Naive B cell (primary cell): ENCODE measurements around the gene PDGFC. TPM values are rescaled to one million over a fixed set of nuclear protein-coding genes. Genes with fewer than 3 reads are reported as not detected.
"Not testable (repeated sequence)": the region's sequence is repeated elsewhere in the genome, so short reads cannot be mapped to it uniquely, and the experiment has no call there.

ENCODE experiments used
- ATAC-seq, 2 donors: fragments of 150-1000 bp; cut with Tn5 transposase; 2 replicates each; pipeline ENCODE4 v1.10.0; 2021; ENCODE audit warnings: low read depth in 2 of 2, mild to moderate bottlenecking in 2 of 2, moderate library complexity in 2 of 2
- DNase-seq: peaks from one replicate; pipeline ENCODE4 v3.0.0; 2022
- H3K27ac Mint-ChIP-seq, 6 donors: one replicate each; pipeline ENCODE4 v1.8.0; 2020 to 2022; ENCODE audit warnings: mild to moderate bottlenecking in 6 of 6, mixed read lengths in 6 of 6, moderate library complexity in 5 of 6, inconsistent platforms in 2 of 6
- H3K27me3 Mint-ChIP-seq, 3 donors: one replicate each; pipeline ENCODE4 v1.8.0; 2021 to 2022; ENCODE audit warnings: mixed read lengths in 3 of 3, mild to moderate bottlenecking in 1 of 3
- H3K36me3 Mint-ChIP-seq, 2 donors: one replicate each; pipeline ENCODE4 v1.8.0; 2020 to 2022; ENCODE audit warnings: mixed read lengths in 2 of 2, inconsistent platforms in 1 of 2, mild to moderate bottlenecking in 1 of 2
- H3K4me1 Mint-ChIP-seq, 3 donors: one replicate each; pipeline ENCODE4 v1.8.0; 2020 to 2022; ENCODE audit warnings: mixed read lengths in 3 of 3, inconsistent platforms in 1 of 3, mild to moderate bottlenecking in 1 of 3, moderate library complexity in 1 of 3
- H3K4me3 Mint-ChIP-seq, 8 donors: one replicate each; pipeline ENCODE4 v1.8.0; 2020 to 2022; ENCODE audit warnings: mild to moderate bottlenecking in 8 of 8, mixed read lengths in 8 of 8, moderate library complexity in 8 of 8, inconsistent platforms in 2 of 8
- H3K9me3 Mint-ChIP-seq, 7 donors: one replicate each; pipeline ENCODE4 v1.8.0; 2020 to 2022; ENCODE audit warnings: mixed read lengths in 7 of 7, mild to moderate bottlenecking in 5 of 7, inconsistent platforms in 2 of 7, moderate library complexity in 1 of 7
- polyA plus RNA-seq, 6 donors: library from polyadenylated mRNA; unstranded; fragments of 300-500 nt; fragmentation: Illumina TruSeq; gene quantifications; one replicate each; pipeline ENCODE4 v1.2.3, GENCODE V29; 2021; ENCODE audit warnings: low read depth in 6 of 6

The PDGFC gene
- polyA plus RNA-seq, 6 donors from 2014 or later = 0.17 to 0.45 TPM; not detected in 4

- no peak for DNase-seq
- H3K27ac Mint-ChIP-seq = no peak overlapping the region
- peaks cover 0 to 5% (median 0%) of the 10 kb centered on the region in 7 donors for H3K9me3 Mint-ChIP-seq
- H3K4me1 Mint-ChIP-seq = no peaks in the 10 kb centered on the region
- H3K27me3 Mint-ChIP-seq = no peaks in the 10 kb centered on the region
- H3K36me3 Mint-ChIP-seq = no peaks in the 10 kb centered on the region
- ATAC-seq = no peak
- no peak overlapping the region for H3K4me3 Mint-ChIP-seq
Observed at GRCh38 chr4:156939139-156939538, 32.5 kb downstream of the PDGFC start.

- no peaks in the 10 kb centered on the region for H3K27me3 Mint-ChIP-seq
- H3K27ac Mint-ChIP-seq = no peak overlapping the region
- H3K36me3 Mint-ChIP-seq = no peaks in the 10 kb centered on the region
- DNase-seq = no peak
- H3K4me1 Mint-ChIP-seq = no peaks in the 10 kb centered on the region
- H3K9me3 Mint-ChIP-seq = peaks cover 0 to 5% (median 0%) of the 10 kb centered on the region in 7 donors
- H3K4me3 Mint-ChIP-seq = no peak overlapping the region
- ATAC-seq = no peak
Observed at GRCh38 chr4:156934259-156934635, 37.4 kb downstream of the PDGFC start.

- Mint-ChIP-seq H3K4me3 (no peak overlapping the region), H3K9me3 (peaks cover 0 to 5% (median 0%) of the 10 kb centered on the region in 7 donors), H3K27ac (no peak overlapping the region), H3K27me3 (no peaks in the 10 kb centered on the region), H3K4me1 (no peaks in the 10 kb centered on the region), H3K36me3 (no peaks in the 10 kb centered on the region)
- no peak for DNase-seq
- ATAC-seq = no peak
Observed at GRCh38 chr4:156933633-156934258, 37.9 kb downstream of the PDGFC start.

- H3K27ac Mint-ChIP-seq, H3K36me3 Mint-ChIP-seq, H3K27me3 Mint-ChIP-seq, H3K4me1 Mint-ChIP-seq, H3K9me3 Mint-ChIP-seq, H3K4me3 Mint-ChIP-seq, DNase-seq, ATAC-seq: not testable (repeated sequence)
Observed at GRCh38 chr4:156932360-156932759, 39.2 kb downstream of the PDGFC start.

GRCh38 chr4:156931267-156931666 lies 40.3 kb downstream of the PDGFC start:
- no peak overlapping the region for H3K4me3 Mint-ChIP-seq
- H3K4me1 Mint-ChIP-seq = no peaks in the 10 kb centered on the region
- peaks cover 0 to 9% (median 5%) of the 10 kb centered on the region in 7 donors for H3K9me3 Mint-ChIP-seq

GRCh38 chr4:156929386-156930105 lies 42.1 kb downstream of the PDGFC start:
- ATAC-seq = no peak
- Mint-ChIP-seq H3K9me3 (peaks cover 2 to 13% (median 6%) of the 10 kb centered on the region in 7 donors), H3K4me3 (no peak overlapping the region), H3K27ac (no peak overlapping the region), H3K36me3 (no peaks in the 10 kb centered on the region), H3K27me3 (no peaks in the 10 kb centered on the region), H3K4me1 (no peaks in the 10 kb centered on the region)
- no peak for DNase-seq

More at GRCh38 chr4:156931267-156931666, 40.3 kb downstream of the PDGFC start:
- ATAC-seq (no peak), DNase-seq (no peak)
- Mint-ChIP-seq H3K27me3 (no peaks in the 10 kb centered on the region), H3K27ac (no peak overlapping the region), H3K36me3 (no peaks in the 10 kb centered on the region)

GRCh38 chr4:156924774-156925315 lies 46.8 kb downstream of the PDGFC start:
- Mint-ChIP-seq H3K9me3 (peaks cover 2 to 13% (median 7%) of the 10 kb centered on the region in 7 donors), H3K36me3 (no peaks in the 10 kb centered on the region), H3K27ac (no peak overlapping the region), H3K4me3 (no peak overlapping the region), H3K27me3 (no peaks in the 10 kb centered on the region), H3K4me1 (no peaks in the 10 kb centered on the region)
- no peak for ATAC-seq
- no peak for DNase-seq

GRCh38 chr4:156923525-156923924 lies 48.1 kb downstream of the PDGFC start:
- Mint-ChIP-seq H3K36me3 (no peaks in the 10 kb centered on the region), H3K4me3 (no peak overlapping the region), H3K9me3 (peaks cover 2 to 13% (median 8%) of the 10 kb centered on the region in 7 donors), H3K4me1 (no peaks in the 10 kb centered on the region), H3K27me3 (no peaks in the 10 kb centered on the region), H3K27ac (no peak overlapping the region)
- ATAC-seq (no peak), DNase-seq (no peak)

- H3K9me3 Mint-ChIP-seq = peaks cover 0 to 5% (median 2%) of the 10 kb centered on the region in 7 donors
- no peaks in the 10 kb centered on the region for H3K27me3 Mint-ChIP-seq
- no peak overlapping the region for H3K27ac Mint-ChIP-seq
- H3K4me3 Mint-ChIP-seq = no peak overlapping the region
- no peak for DNase-seq
- no peaks in the 10 kb centered on the region for H3K4me1 Mint-ChIP-seq
- ATAC-seq = no peak
- H3K36me3 Mint-ChIP-seq = no peaks in the 10 kb centered on the region
Observed at GRCh38 chr4:156915221-156915620, 56.4 kb downstream of the PDGFC start.

- no peak for DNase-seq
- no peak for ATAC-seq
- Mint-ChIP-seq H3K9me3 (peaks cover 0 to 4% (median 0%) of the 10 kb centered on the region in 7 donors), H3K4me3 (no peak overlapping the region), H3K27me3 (no peaks in the 10 kb centered on the region), H3K27ac (no peak overlapping the region), H3K36me3 (no peaks in the 10 kb centered on the region), H3K4me1 (no peaks in the 10 kb centered on the region)
Observed at GRCh38 chr4:156913234-156913633, 58.4 kb downstream of the PDGFC start.

- H3K4me3 Mint-ChIP-seq = no peak overlapping the region
- ATAC-seq (no peak), DNase-seq (no peak)
- no peaks in the 10 kb centered on the region for H3K4me1 Mint-ChIP-seq
- peaks cover 0 to 2% (median 0%) of the 10 kb centered on the region in 7 donors for H3K9me3 Mint-ChIP-seq
- H3K27ac Mint-ChIP-seq = no peak overlapping the region
- no peaks in the 10 kb centered on the region for H3K27me3 Mint-ChIP-seq
- no peaks in the 10 kb centered on the region for H3K36me3 Mint-ChIP-seq
Observed at GRCh38 chr4:156909010-156909409, 62.6 kb downstream of the PDGFC start.

- Mint-ChIP-seq H3K27me3 (no peaks in the 10 kb centered on the region), H3K4me3 (no peak overlapping the region), H3K36me3 (no peaks in the 10 kb centered on the region), H3K9me3 (no peaks in the 10 kb centered on the region), H3K27ac (no peak overlapping the region), H3K4me1 (no peaks in the 10 kb centered on the region)
- ATAC-seq = no peak
- no peak for DNase-seq
Observed at GRCh38 chr4:156906325-156906724, 65.3 kb downstream of the PDGFC start.

GRCh38 chr4:156901871-156902270 lies 69.7 kb downstream of the PDGFC start:
- ATAC-seq (no peak), DNase-seq (no peak)
- no peak overlapping the region for H3K27ac Mint-ChIP-seq
- H3K4me3 Mint-ChIP-seq = no peak overlapping the region
- no peaks in the 10 kb centered on the region for H3K27me3 Mint-ChIP-seq
- no peaks in the 10 kb centered on the region for H3K4me1 Mint-ChIP-seq
- H3K36me3 Mint-ChIP-seq = no peaks in the 10 kb centered on the region
- H3K9me3 Mint-ChIP-seq = peaks cover 0 to 5% (median 0%) of the 10 kb centered on the region in 7 donors
